Stimulated activated CD4-positive, alpha-beta T cell treated with anti-CD3 and anti-CD28 coated beads, Interleukin-1b, Interleukin-23, amount 100 ng/mL, for 24 hours (primary cell): ENCODE measurements around the gene ANP32E.

Source experiments
- DNase-seq, 4 experiments: peaks; one replicate each; pipeline ENCODE4 v3.0.0-alpha.2; 2020; ENCODE audit warnings: low read depth in 4 of 4, low spot score in 1 of 4

Gene ANP32E

GRCh38 chr1:150235852-150236613, at the start of gene ANP32E:
ANP32E (minus strand) TSS chr1:150236112; CDS start chr1:150235786, 326 bp downstream.
- peak; percentile 72 to 87 (median 80) for DNase-seq

- no peak for DNase-seq
Measured at GRCh38 chr1:150283260-150283659, 47.3 kb upstream of the ANP32E start.

DNA sequence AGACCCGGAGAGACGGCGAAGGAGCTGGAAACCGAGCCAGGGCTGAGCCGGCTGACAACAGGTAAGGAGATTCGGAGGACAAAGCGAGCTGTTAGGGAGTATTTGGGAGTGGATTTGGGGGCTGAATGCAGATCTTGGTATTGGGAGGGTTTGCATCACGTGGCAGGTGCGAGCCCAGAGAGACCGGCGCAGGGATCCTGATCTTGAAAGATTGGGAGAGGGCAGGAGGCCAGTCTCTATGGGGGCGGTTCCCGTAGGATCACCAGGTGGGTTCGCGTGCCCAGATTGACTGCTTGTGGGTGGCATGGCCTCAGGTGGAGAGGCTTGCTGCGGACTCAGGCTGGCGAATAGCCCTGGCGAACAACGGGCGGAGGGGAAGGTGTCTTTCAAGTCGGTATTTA, 46.6 kb upstream of the ANP32E start:
- DNase-seq: no peak

DNA sequence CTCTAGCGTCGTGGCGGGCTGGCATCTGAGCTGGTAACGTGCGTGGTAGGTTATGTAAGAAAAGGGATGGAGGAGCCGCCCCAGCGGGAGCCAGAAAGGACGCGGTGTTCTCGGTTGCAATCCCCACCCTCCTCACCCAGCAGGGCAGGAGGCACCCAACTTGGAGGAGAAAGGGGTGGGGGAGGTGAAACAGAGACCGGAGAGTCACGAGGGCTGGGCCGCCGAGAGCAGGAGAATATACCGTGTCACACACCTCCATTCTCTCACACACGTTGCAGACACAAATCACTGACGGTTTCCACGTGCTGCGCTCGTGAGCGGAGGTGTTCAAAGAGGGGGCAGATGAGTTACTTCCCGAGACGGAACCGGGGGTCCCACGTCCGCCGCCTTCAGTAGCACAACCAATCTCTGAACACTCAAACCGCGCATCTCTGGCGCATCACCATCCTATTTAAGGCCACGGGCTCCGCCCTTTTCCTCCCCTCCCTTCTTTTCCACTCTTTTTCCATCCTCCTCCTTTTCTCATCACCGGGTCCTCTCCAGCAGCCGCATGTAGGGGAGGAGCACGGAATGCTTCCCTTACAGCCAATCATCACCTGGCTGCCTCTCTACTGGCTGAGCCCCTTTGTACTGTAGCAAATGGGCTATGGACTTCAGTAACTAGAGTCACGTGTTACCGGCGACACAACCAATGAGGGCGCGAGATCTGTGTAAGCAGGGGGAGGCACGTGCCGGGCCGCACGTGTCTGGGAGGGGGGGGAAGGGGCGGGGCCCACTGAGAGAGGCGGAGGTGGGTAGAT, 46.0 kb upstream of the ANP32E start, which contains the start of gene CIART:
TSS of gene CIART (plus strand) at position 797 of the 800 bp plus-strand sequence. CDS start 714 bp downstream, outside the sequence.
- DNase-seq: peak in 3 of 4 experiments; percentile 41 to 47 (median 44)

GRCh38 chr1:150281221-150281757, 45.4 kb upstream of the ANP32E start:
- DNase-seq: peak in 2 of 4 experiments; percentile 30 to 41

- DNase-seq: no peak
Measured at GRCh38 chr1:150280138-150280707, 44.3 kb upstream of the ANP32E start.

DNA sequence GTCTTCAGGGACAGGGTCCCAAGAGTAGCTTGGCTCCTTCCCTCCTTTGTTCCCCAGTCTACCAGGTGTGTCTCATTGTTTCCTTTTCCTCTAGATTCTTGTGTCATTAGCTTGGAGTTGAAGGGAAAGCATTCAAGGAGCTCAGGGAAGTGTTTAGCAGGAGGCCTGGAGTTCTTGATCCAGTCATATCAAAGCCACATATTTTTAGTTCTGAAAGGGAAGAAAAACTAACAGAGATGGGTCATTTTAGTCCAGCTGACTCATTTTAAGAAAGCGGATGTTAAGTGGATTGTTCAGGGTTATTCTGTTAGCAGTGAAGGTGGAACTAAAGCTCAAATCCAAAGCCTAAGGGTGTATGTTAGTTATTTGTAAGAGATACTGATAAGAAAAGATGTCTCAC, 37.4 kb upstream of the ANP32E start:
- no peak for DNase-seq

DNA sequence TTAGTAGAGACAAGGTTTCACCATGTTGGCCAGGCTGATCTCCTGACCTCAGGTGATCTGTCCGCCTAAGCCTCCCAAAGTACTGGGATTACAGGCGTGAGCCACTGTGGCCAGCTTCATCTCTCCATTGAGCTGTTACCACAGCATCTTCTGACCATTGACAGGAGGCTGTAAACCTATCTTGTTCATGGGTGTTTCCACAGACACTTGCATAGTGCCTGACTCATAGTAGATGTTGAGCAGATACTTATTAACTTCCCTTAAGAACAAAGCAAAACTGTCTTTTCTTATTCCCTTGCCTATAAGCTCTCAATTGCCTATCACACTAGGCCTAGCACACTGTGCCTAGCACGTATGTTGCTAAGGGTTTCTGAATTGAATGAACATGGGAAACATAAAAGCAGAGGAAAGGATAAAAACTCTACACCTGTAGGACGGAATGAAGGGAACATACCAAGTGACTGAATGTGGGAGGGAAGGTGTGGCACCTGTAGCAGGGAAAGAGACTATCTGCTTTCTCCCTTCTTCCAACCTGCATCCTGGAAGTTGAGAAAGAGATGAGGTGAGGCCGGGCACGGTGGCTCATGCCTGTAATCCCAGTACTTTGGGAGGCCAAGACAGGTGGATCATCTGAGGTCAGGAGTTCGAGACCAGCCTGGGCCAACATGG, 35.5 kb upstream of the ANP32E start:
- no peak for DNase-seq

DNA sequence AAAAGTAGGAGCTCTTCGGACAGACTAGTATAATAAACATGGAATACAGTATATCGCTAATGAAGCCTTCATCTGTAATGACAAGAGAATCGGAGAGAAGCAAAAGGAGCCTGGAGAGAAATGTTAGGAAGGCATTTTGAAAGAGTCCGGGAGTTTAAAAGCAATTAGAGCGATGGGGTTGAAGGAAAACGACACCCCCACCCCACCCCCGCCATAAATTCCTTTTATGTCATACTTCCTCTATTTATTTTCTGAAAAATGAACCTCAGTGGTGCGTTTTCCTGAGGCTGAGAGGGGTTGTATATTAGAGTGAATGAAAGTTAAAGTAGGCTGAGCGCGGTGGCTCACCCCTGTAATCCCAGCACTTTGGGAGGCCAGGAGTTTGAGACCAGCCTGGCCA, 33.5 kb upstream of the ANP32E start:
- no peak for DNase-seq

- peak; percentile 82 to 93 (median 90) for DNase-seq
Measured at GRCh38 chr1:150268705-150269403, 32.9 kb upstream of the ANP32E start, which contains the start of gene APH1A. APH1A (minus strand) TSS chr1:150269016; CDS start chr1:150268810, 206 bp downstream.

DNA sequence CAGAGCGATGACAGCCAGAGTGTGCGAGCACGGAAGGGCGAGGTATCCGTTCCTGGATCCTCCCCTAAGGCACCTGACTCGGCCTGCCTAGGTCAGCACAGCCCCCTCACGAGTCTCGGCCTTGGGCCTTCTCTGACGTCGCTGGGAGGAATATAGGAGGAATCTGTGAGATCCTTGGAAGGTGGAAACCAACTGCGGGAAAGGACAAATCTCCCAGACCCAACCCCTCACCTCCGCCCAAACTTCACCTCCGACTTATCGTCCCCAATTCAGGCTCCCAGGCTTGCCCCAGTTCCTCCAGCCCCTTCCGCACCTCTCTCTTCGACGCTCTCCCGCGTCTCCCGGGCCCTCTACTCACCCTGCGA, 32.4 kb upstream of the ANP32E start:
- DNase-seq: peak in 2 of 4 experiments; percentile 4 to 5

- DNase-seq: no peak
Measured at GRCh38 chr1:150267896-150268295, 32.0 kb upstream of the ANP32E start.

DNA sequence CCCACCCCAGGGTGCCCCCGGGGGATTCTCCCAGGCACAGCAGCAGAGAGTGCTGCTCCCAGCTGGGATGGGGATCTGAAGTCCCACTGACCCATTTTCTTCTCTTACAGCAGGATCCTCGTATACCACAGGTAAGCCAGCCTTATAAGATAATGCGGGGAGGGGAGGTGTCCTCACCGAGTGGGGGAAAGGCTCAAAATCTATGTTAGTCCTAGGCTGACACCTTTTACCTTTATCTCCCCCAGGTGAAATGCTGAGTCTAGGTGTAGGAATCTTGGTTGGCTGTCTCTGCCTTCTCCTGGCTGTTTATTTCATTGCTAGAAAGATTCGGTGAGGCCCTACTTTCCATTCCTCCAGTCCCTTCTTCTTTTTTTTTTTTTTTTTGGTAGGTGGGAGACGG, 27.6 kb upstream of the ANP32E start:
- no peak for DNase-seq

DNA sequence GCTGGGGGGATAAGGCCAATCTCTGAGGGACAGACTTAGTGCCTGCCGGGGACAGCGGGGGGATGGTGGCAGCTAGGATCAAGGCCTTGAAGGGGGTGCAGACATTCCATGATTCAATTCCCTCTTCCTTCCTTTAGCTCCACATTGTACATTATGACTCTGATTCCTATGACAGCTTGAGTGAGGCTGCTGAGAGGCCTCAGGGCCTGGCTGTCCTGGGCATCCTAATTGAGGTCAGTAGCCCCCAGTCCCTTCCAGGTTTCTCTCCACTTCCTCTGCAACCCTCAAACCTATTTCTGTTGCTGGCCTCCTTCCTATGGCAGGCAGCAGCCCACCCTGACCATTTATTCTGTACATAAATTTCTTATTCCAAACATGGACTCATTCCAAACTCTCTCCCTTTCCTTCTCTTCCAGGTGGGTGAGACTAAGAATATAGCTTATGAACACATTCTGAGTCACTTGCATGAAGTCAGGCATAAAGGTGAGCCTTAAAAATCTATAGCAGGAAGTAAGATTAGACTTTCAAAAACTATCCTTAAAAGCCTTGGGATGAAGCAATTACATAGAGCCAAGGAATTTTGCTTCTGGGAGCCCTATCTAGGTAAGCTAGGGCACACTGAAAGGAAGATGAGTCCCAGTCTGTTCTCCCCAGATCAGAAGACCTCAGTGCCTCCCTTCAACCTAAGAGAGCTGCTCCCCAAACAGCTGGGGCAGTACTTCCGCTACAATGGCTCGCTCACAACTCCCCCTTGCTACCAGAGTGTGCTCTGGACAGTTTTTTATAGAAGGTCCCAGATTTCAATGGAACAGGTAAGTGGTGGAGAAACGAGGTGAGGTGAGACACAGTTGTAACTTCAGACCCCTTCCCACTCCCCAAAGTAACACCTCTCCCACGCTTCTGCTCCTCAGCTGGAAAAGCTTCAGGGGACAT, 26.7 kb upstream of the ANP32E start:
- DNase-seq: no peak

DNA sequence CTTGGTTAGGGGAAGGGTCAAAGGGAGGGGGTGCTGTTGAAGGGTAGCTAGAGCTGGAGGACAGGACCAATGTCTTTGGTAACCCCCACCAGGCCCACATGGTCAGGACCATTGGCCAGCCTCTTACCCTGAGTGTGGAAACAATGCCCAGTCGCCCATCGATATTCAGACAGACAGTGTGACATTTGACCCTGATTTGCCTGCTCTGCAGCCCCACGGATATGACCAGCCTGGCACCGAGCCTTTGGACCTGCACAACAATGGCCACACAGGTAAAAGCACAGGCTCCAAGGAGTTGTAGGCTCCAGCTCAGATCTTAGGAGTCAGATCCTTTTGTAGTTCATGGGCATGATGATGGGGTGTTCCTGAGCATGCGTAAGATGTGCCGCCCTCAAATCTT, 25.5 kb upstream of the ANP32E start:
- no peak for DNase-seq

DNA sequence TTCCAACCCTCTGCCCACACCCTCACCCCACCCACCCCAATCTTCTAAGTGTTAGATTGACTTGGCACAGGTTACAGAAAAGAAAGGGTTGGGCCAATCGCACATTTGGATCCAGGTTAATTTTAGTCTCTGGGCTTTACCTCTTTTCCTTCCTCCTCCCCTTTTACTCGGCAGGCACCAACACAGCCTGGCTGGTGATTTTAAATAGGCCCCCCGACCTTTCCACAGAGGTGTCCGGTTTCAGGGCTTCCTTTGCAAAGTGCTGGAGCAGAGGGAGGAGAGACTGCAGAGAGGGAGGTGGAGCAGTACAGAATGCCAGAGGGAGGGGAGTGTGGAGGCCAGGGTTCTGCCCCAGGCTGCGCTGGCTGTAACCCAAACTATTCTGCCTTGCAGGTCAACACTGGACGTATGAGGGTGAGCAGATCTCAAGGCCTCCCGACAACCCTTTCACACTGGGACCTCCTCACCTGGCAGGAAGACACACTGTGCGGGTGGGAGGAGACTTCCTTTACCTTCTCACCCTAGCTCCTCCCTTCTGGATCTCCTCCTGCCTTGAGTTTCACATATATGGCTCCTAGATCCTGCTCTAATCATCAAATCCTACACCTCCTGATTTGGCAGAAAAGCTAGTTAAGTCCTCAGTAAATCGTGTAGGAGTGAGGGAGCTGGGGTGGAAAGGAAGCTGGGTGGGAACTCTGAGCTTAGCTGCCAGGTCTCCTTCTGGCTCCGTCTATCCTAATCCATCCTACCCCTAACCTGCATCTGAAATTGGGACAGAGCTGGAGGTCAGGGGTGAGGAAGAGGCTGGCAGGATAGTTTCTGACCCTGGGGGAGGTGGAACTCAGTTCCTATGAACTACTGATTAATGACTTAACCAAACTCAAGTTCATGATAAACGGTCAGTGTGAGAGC, 24.1 kb upstream of the ANP32E start:
- no peak for DNase-seq

- DNase-seq: no peak
Measured at GRCh38 chr1:150259217-150259616, 23.3 kb upstream of the ANP32E start.
